Prostate gland (tissue), 2 donors: ENCODE data around the gene ATXN7. TPM values are rescaled to one million over a fixed set of nuclear protein-coding genes. Genes with fewer than 3 reads are reported as not detected.

Source experiments
- DNase-seq: peaks from one replicate; pipeline ENCODE4 v3.0.0-alpha.2; 2019; ENCODE audit warnings: low spot score
- H3K27ac ChIP-seq, 2 donors: fragments of 200-600 bp; sonication (generic); 2 replicates each; pipeline ENCODE4 v1.5.1; 2017 to 2019
- H3K27me3 ChIP-seq: fragments of 200-600 bp; sonication (generic); replicated peaks from 2 replicates; pipeline ENCODE4 v1.5.1; 2019; ENCODE audit not compliant: insufficient read depth
- H3K36me3 ChIP-seq, 2 donors: fragments of 200-600 bp; sonication (generic); 1 replicate in 1 of 2; 2 replicates in 1 of 2; pipeline versions ENCODE4 v1.5.1 to v1.8.1; 2017 to 2019
- H3K4me1 ChIP-seq: fragments of 200-600 bp; sonication (generic); replicated peaks from 2 replicates; pipeline ENCODE4 v1.5.1; 2019
- H3K4me3 ChIP-seq, 2 donors: fragments of 200-600 bp; sonication (generic); 2 replicates each; pipeline ENCODE4 v1.5.1; 2017 to 2019
- H3K9me3 ChIP-seq: fragments of 200-600 bp; sonication (generic); 2 replicates; pipeline ENCODE4 v1.5.1; 2017
- POLR2A ChIP-seq: fragments of 450-650 bp; IDR thresholded peaks from one replicate; pipeline ENCODE4 v1.6.1; 2016; ENCODE audit warnings: antibody characterized with exemption, mild to moderate bottlenecking
- POLR2AphosphoS5 ChIP-seq: sonication (generic); formaldehyde crosslinking; IDR thresholded peaks from one replicate; pipeline ENCODE4 v1.6.1; 2017; ENCODE audit warnings: antibody characterized with exemption
- WGBS: methylation state at CpG from one replicate; pipeline ENCODE4 v1.1.5; 2018; 5-methylcytosine and 5-hydroxymethylcytosine counted together
- intact Hi-C: fragments of 100-400 bp; cut with DNase I; formaldehyde crosslinking; loops from one replicate; pipeline ENCODE4 v1.14.2; 2022
- total RNA-seq, 2 donors: library from RNA; depleted of rRNA; stranded (reverse); fragments of >200 nt; gene quantifications; one replicate each; pipeline ENCODE4 v1.1.0, GENCODE V29; 2016
- TF ChIP-seq, protein P1 (sequence below), 4 experiments: fragments of 200-600 bp in 2 of 4; fragments of 450-650 bp in 2 of 4; sonication (generic) in 2 of 4; IDR thresholded peaks; 1 replicate in 3 of 4; 2 replicates in 1 of 4; pipeline ENCODE4 v1.5.1; 2016 to 2019; ENCODE audit warnings: antibody characterized with exemption in 4 of 4, mild to moderate bottlenecking in 2 of 4, moderate library complexity in 2 of 4

The ATXN7 gene
- total RNA-seq, 2 donors from 2014 or later, result 18.0 to 30.8 TPM

DNA sequence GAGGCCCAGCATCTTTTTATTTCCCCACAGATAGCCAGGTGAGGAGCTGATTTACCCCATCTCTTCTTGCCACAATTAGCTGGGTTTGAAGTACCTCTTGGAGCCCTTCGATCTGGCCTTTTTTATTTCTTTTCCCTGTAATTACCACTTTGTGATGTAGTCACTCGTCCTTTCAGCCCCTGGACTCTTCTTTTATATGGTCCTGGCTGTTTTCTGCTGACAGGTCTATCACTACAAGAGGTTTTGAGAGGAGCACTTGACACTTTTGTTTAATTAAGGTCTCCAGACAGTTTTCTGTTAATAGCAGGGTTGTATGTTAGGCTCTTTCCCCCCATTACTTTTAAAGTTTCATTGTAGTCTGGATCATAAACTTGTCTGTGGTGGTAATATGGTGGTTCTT is 11.8 kb downstream of the ATXN7 start:
- no peak for TF ChIP-seq POLR2A
- TF ChIP-seq, protein P1, sequence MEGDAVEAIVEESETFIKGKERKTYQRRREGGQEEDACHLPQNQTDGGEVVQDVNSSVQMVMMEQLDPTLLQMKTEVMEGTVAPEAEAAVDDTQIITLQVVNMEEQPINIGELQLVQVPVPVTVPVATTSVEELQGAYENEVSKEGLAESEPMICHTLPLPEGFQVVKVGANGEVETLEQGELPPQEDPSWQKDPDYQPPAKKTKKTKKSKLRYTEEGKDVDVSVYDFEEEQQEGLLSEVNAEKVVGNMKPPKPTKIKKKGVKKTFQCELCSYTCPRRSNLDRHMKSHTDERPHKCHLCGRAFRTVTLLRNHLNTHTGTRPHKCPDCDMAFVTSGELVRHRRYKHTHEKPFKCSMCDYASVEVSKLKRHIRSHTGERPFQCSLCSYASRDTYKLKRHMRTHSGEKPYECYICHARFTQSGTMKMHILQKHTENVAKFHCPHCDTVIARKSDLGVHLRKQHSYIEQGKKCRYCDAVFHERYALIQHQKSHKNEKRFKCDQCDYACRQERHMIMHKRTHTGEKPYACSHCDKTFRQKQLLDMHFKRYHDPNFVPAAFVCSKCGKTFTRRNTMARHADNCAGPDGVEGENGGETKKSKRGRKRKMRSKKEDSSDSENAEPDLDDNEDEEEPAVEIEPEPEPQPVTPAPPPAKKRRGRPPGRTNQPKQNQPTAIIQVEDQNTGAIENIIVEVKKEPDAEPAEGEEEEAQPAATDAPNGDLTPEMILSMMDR (IDR thresholded peaks at IDR 0.05), result no peak
- no peak for TF ChIP-seq POLR2AphosphoS5
- Histone ChIP-seq H3K4me3 (no peak overlapping the region), H3K9me3 (no peaks in the 10 kb centered on the region), H3K27ac (no peak overlapping the region), H3K4me1 (no peaks in the 10 kb centered on the region), H3K36me3 (no peaks in the 10 kb centered on the region), H3K27me3 (no peaks in the 10 kb centered on the region)
- intact Hi-C loops, result loop anchor here (10.0 kb wide), 1 partner anchor 119 kb away; no protein-coding TSS in a partner anchor
- 74% methylated on average over 2 of the region's 2 CpGs for WGBS
- DNase-seq, result no peak

DNA sequence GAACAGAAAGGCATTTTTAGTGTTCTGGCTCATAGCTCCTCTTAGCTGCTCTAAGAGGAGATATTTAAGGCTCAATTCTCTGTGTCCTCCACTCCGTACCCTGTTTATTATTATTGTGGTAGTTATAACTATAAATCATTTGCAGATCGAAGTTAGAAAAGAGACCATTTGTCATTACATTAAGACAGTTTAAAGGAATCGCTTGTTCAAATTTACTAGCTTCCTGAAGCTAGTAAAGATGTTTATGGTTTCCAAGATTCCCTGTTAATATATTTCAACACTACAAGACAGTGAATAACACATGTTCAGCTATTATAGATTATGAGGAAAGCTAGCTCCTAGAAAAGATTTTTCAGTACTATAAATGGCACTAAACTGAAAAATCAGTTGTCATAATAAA is 12.6 kb downstream of the ATXN7 start:
- WGBS, result 16% methylated on average over 3 of the region's 3 CpGs
- H3K27ac ChIP-seq, result no peak overlapping the region
- intact Hi-C loops, result loop anchor here (10.0 kb wide), 1 partner anchor 119 kb away; no protein-coding TSS in a partner anchor
- TF ChIP-seq, protein P1 (IDR thresholded peaks at IDR 0.05), result no peak
- TF ChIP-seq POLR2AphosphoS5, result peak; percentile 10
- H3K4me3 ChIP-seq, result no peak overlapping the region
- no peaks in the 10 kb centered on the region for H3K36me3 ChIP-seq
- H3K27me3 ChIP-seq, result no peaks in the 10 kb centered on the region
- no peaks in the 10 kb centered on the region for H3K4me1 ChIP-seq
- DNase-seq, result no peak
- H3K9me3 ChIP-seq, result no peaks in the 10 kb centered on the region

DNA sequence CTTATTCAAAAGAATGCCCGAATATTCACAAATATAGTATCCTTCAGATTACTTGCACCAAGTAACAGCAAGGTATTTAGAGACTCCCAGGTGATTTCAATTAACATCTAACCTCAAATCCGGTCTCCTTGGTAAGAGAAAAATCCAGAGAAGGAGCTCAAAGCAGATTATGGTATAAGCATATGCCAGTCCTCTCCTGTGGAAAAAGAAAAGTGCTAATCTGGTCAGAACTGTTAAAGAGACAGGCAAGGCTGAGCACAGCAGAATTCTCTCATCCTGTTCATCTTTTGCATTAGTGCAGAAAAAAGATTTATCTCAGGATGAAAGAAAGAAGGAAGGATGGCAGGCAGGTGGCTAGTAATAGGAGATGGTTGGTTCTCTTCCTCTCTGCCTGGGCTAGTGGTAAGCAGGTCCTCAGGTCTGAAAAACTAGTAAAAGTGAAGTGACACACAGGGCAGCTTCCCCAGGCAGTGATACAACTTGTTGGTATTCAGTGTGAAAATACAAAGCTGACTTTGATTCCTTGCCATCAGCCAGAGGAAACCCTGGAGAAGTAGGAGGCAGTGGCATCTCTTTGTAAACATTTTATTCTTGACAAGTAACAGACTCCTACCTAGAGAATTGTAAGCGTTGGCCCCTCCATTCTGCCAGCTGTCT is 14.2 kb downstream of the ATXN7 start:
- no peaks in the 10 kb centered on the region for H3K9me3 ChIP-seq
- WGBS, result 73% methylated on average over 3 of the region's 3 CpGs
- no peaks in the 10 kb centered on the region for H3K27me3 ChIP-seq
- intact Hi-C loops, result loop anchor here (10.0 kb wide), 1 partner anchor 117 kb away; no protein-coding TSS in a partner anchor
- TF ChIP-seq, protein P1 (IDR thresholded peaks at IDR 0.05), result no peak
- TF ChIP-seq POLR2AphosphoS5 (no peak), POLR2A (no peak)
- H3K4me3 ChIP-seq, result no peak overlapping the region
- no peak for DNase-seq
- no peak overlapping the region for H3K27ac ChIP-seq
- no peaks in the 10 kb centered on the region for H3K4me1 ChIP-seq
- H3K36me3 ChIP-seq, result no peaks in the 10 kb centered on the region

DNA sequence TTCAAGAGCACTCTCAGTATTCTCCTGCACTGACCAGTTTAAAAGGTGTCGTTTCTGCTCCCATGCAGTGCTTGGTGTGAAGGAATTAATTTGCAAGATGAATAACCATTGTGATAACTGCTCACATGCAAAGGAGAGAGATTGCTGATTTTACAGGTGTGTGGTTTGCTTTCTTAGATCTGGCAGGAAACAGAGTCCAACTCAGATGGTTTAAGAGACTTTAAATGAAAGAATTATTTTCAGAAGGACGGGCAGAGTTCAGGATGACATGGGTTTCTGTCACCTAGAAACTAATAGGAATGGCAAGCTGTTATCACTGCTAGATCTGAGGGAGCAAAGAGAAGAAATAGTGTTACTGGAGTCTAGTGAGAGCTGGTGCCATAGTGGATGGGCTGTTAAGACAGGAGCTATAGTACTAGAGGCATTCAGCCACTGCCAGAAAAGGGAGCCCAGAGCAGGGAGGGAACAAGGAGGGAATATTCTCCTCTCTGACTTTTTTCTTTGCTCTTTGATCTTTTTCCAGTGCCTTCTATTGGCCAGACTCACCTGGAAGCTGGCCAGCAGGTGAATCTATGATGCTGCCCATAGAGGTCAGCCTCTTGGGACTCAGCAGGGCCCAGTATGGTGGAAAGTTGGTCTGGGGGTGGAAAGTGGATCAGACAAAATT is 14.9 kb downstream of the ATXN7 start:
- DNase-seq, result no peak
- no peaks in the 10 kb centered on the region for H3K27me3 ChIP-seq
- H3K36me3 ChIP-seq, result no peaks in the 10 kb centered on the region
- intact Hi-C loops, result loop anchor here (10.0 kb wide), 1 partner anchor 116 kb away; no protein-coding TSS in a partner anchor
- no peaks in the 10 kb centered on the region for H3K4me1 ChIP-seq
- no peak overlapping the region for H3K4me3 ChIP-seq
- H3K27ac ChIP-seq, result no peak overlapping the region
- 59% methylated on average over 2 of the region's 2 CpGs for WGBS
- TF ChIP-seq, protein P1 (IDR thresholded peaks at IDR 0.05), result no peak
- TF ChIP-seq POLR2A, result no peak
- no peak for TF ChIP-seq POLR2AphosphoS5
- no peaks in the 10 kb centered on the region for H3K9me3 ChIP-seq

DNA sequence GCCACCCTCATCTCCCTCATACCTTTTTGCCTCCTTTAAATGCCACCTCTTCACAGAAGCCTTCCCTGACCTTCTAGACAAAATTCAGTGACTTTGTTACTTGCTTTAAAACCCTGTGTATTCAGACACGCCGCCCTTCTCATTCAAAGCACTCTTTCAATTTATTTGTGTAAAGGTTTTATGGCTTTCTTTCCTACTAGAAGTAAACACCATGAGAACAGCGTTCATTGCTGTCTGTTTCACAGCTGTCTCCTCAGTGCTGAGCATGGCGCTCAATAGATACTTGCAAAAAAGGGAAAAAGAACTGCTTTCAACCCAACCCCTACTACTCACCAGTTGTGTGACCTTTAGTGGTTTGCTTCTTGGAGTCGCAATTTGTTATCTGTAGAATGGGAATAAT is 17.0 kb downstream of the ATXN7 start:
- DNase-seq, result no peak
- intact Hi-C loops, result no loop called here
- WGBS, result 60% methylated on average over 5 of the region's 5 CpGs

More for the DNA sequence above, 17.0 kb downstream of the ATXN7 start:
- H3K27me3 ChIP-seq, result no peaks in the 10 kb centered on the region
- no peak overlapping the region for H3K27ac ChIP-seq
- H3K4me3 ChIP-seq, result no peak overlapping the region
- no peaks in the 10 kb centered on the region for H3K4me1 ChIP-seq
- TF ChIP-seq POLR2A (no peak), POLR2AphosphoS5 (peak; percentile 30)
- no peaks in the 10 kb centered on the region for H3K36me3 ChIP-seq
- H3K9me3 ChIP-seq, result no peaks in the 10 kb centered on the region
